Measurements from ENCODE around the gene TGM3. TPM values are rescaled to one million over a fixed set of nuclear protein-coding genes. Genes with fewer than 3 reads are reported as not detected.

TGM3 gene
- total RNA-seq, 1 donor: not detected

GRCh38 chr20:2273634-2274302 is 22.0 kb upstream of the TGM3 start:
- TF ChIP-seq CTCF (IDR thresholded peaks at IDR 0.05; ENCODE audit: insufficient read depth, low read length): no peak
- no peak overlapping the region for H3K4me3 ChIP-seq (ENCODE audit: low read depth, low read length)
- no peak for DNase-seq (ENCODE audit: low read depth)

GRCh38 chr20:2276015-2276414 is 19.8 kb upstream of the TGM3 start:
- no peak for DNase-seq (ENCODE audit: low read depth)
- TF ChIP-seq CTCF (IDR thresholded peaks at IDR 0.05; ENCODE audit: insufficient read depth, low read length): no peak
- H3K4me3 ChIP-seq (ENCODE audit: low read depth, low read length): no peak overlapping the region

- no peak for TF ChIP-seq CTCF (IDR thresholded peaks at IDR 0.05; ENCODE audit: insufficient read depth, low read length)
- H3K4me3 ChIP-seq (ENCODE audit: low read depth, low read length): no peak overlapping the region
- no peak for DNase-seq (ENCODE audit: low read depth)
Measured at GRCh38 chr20:2279253-2279779, 16.5 kb upstream of the TGM3 start.

GRCh38 chr20:2280082-2280481 is 15.7 kb upstream of the TGM3 start:
- no peak overlapping the region for H3K4me3 ChIP-seq (ENCODE audit: low read depth, low read length)
- no peak for DNase-seq (ENCODE audit: low read depth)
- no peak for TF ChIP-seq CTCF (IDR thresholded peaks at IDR 0.05; ENCODE audit: insufficient read depth, low read length)

- H3K4me3 ChIP-seq (ENCODE audit: low read depth, low read length): no peak overlapping the region
- no peak for DNase-seq (ENCODE audit: low read depth)
- no peak for TF ChIP-seq CTCF (IDR thresholded peaks at IDR 0.05; ENCODE audit: insufficient read depth, low read length)
Measured at GRCh38 chr20:2281563-2281962, 14.2 kb upstream of the TGM3 start.

GRCh38 chr20:2282181-2282580 is 13.6 kb upstream of the TGM3 start:
- DNase-seq (ENCODE audit: low read depth): no peak
- TF ChIP-seq CTCF (IDR thresholded peaks at IDR 0.05; ENCODE audit: insufficient read depth, low read length): no peak
- no peak overlapping the region for H3K4me3 ChIP-seq (ENCODE audit: low read depth, low read length)

Measured in fibroblast of the aortic adventitia (primary cell).